ENCODE data around the gene IDH2. TPM values are rescaled to one million over a fixed set of nuclear protein-coding genes. Genes with fewer than 3 reads are reported as not detected.

The IDH2 gene
- total RNA-seq, 2 experiments from 2014 or later, result 91.2 to 93.0 TPM

DNA sequence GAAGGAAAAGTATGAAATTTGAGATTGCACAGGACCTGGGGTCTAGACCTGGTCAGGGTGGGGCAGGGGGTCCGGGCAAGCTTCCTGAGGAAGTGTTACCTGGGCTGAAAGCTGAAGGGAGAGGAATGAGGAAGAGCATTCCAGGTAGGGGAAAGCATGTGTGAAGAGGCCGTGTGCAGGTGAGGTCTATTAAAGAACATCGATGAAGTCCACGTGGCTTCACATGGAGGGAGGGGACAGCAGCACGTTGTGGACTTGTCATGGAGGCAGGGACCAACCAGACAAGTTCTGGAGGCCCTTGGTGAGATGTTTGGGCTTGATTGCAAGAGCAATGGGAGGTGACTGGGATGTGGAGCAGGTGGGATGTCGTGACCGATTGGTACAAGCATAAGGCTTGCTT is 47.1 kb downstream of the IDH2 start:
- ChIA-PET CTCF (interaction anchor here (1.1 to 2.0 kb wide), 2 partner anchors 16 to 25 kb away, joined by 3 to 8 read pairs; no protein-coding TSS in a partner anchor), POLR2A (interaction anchor here (0.6 kb wide), 1 partner anchor 302 kb away, joined by 9 read pairs; no protein-coding TSS in a partner anchor)

DNA sequence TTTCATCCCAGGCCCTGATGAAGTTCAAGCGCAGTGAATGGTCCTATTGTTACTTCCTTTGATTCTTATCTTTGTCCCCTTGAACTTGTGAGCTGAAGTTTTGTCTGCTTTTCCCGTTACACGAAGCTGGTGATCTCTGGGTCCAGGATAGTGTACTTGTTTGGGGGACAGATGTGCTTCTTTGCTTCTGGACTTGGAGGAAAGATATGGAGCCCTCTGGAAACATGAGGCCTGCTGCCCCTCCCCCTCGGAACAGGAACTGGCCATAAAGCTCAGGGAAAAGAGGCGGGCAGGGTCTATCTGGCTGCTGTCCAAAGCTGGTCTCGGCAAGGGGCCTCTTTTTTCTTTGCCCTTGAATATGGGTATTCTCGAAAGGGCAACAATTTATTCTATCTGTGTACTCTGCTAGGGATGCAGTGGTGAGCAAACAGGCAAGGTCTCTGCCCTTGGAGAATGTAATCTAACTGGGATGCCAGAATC is 47.6 kb downstream of the IDH2 start:
- ChIA-PET CTCF (interaction anchor here (1.1 kb wide), 1 partner anchor 25 kb away, joined by 3 read pairs; no protein-coding TSS in a partner anchor), POLR2A (no interaction called here)

DNA sequence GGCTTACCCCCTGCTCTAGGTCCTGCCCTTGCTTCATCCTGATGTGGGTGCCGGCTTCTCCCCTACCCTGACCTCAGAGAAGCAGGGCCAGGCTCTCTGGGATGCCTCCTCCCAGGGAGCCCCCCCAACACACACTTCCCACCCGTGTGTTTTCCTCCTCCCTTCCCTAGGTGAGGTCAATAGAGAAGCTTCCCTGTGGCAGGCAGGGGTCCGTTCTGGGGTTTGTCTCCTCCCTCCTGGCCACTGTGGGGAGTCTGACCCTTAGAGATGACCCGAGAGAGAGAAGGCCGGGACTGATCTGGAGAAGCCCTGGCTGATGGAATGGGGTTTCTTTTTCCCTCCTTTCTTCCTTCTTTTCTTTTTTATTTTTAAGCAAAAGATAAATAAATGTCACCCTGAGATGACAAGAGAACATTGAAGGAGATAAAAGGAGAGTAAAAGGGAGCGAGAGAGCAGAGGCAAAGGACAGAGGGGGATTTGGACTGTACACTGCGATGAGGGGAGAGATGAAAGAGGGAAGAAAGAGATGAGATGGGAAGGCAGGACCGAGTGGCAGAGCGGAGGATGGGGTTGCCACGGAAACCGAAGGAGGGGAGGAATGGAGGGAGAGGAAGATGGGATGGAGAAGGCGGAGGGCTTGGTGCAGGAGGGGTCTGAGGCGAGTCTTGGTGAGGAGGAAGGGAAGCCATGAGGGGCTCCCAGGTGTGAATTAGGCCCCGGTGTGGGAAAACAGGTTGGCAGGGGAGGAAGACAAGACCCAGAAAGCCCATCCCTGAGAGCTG is 48.4 kb downstream of the IDH2 start:
- POLR2A ChIA-PET, result no interaction called here

DNA sequence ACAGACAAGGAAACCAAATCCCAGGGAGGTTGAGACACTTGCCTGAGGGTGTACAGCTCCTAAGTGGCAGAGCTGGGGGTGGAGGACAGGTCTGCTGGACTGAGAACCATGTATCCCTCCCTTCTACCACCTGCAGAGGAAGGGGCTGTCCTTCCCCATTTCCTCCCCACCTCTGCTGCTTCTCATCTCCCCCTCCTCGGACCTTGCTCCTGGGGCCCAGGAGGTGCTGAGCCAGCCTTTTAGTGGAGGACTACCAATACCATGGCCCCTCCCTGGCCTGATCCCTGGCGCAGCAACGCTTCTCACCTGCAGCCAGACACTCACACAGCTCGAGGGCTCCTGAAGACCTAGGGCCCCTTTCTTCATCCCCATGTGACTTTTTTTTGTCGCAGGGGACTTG is 50.4 kb downstream of the IDH2 start:
- ChIA-PET CTCF (no interaction called here), POLR2A (no interaction called here)

More for the DNA sequence above, 48.4 kb downstream of the IDH2 start:
- CTCF ChIA-PET, result interaction anchor here (0.7 kb wide), 1 partner anchor 620 kb away, joined by 3 read pairs; no protein-coding TSS in a partner anchor

DNA sequence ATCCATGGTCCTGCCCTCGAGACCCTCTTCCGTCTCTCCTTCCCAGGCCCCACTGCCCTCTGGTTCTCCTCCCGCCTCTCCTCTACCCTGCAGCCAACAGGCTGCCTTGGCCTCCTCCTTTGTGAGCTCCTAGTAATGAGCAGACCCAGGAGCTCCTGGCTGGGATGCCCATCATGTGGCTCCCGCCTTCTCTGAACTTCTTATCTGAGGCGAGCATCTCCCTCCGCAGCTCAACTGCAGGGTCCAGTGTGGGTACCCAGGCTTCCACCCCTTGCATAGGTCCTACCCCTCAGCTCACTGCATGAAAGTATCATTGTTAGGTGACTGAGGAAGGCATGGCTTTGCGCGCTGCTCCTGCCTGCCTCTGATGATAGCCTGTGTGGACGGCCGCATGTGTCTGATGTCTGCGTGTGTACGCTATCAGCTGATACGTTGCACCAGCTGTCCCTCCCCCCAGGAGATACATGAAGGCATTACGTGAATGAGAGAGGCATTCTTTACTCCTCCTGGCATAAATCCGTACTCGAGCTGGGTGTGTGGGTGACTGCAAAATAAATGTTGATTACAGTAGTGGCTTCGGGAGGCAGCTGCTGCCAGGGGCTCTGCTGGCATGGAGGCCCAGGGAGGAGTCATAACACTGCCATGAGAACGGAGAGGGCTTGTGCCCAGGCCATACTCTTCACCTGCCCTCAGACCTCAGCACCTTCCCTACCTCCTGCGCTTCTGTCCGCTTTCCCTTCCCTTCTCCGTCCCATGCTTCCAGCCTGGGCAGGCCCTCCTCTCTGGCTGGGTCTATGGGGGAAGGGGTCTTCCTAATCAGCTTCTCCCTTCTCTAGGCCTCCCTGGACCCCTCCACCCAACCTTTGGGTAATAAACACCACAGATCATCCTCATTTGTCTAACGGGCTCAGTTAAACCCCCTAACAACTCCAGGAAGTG is 52.3 kb downstream of the IDH2 start:
- ChIA-PET POLR2A (no interaction called here), CTCF (interaction anchor here (0.6 to 1.2 kb wide), 2 partner anchors 9 to 129 kb away, joined by 3 read pairs; no protein-coding TSS in a partner anchor)

DNA sequence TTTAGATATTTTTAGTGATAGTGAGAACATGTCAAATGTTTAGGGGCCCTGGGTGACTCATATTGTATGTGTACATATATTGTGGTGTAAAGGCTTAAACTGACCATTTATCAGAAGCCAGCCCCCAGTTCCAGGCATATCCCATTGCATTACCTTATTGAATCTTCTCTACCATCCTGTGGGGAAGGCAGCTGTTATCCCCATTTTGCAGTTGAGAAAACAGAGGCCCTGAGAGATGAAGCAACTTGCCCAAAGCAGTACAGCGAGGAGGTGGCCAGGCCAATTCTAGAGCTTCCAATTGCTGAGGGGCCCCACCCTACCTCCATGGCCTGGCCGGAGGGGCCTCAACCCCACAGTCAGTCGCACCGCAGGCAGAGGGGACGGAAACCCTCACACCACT is 53.2 kb downstream of the IDH2 start:
- CTCF ChIA-PET, result interaction anchor here (1.2 kb wide), 1 partner anchor 10 kb away, joined by 3 read pairs; no protein-coding TSS in a partner anchor
- POLR2A ChIA-PET, result no interaction called here

DNA sequence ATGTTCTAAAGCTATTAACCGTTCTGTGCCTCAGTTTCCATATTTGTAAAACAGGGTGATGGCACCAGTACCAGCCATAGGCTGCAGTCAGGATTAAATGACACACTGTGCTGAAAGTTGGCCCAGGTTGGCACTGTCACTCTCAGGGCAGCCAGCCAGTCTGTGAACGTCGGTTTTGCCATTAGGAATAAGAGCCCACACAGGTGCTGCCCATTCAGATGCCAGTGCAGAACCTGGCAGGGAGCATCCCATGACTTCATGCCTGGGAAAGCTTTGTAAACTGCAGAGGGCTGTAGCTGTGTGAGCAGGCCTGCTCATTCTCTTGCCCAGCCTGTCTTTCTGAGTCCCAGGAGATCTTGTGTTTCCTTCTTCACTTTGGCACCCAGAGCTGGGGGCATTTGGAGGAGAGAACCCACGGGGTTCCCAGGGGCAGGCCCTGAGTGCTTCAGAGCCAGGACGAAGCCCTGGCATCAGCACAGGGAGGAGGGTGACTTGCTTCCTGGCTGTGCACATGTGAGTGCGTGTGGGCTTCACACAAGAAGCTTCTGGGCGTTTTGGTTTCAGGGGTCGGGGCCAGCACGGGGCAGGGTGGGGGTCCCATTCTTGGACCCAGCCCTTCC is 54.2 kb downstream of the IDH2 start:
- ChIA-PET POLR2A (no interaction called here), CTCF (interaction anchor here (0.6 kb wide), 1 partner anchor 276 kb away, joined by 5 read pairs; no protein-coding TSS in a partner anchor)

DNA sequence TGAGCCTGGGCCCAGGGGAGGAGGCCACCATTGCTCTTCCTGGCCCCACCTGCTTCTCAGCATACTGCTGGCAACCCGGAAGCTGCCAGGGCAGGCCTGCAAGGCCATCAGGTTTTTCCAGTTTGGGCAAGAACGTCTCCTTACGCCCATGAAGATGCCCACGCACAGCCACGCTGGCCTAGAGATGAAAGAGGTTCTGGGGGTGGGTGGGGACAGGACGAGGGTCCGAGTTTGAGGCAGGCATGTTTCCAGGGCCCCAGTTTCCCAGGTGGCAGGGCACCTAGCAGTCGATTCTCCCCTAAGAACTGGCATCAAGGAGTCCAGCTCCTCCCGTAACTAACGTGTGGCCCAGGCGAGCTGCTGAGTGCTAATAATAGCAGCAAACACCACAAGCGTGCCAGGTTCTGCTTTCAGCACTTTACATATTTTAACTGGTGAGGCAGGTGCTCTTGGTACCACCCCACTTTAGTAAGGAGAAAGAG is 55.3 kb downstream of the IDH2 start:
- ChIA-PET POLR2A (no interaction called here), CTCF (interaction anchor here (1.3 kb wide), 1 partner anchor 173 kb away, joined by 3 read pairs; no protein-coding TSS in a partner anchor)

DNA sequence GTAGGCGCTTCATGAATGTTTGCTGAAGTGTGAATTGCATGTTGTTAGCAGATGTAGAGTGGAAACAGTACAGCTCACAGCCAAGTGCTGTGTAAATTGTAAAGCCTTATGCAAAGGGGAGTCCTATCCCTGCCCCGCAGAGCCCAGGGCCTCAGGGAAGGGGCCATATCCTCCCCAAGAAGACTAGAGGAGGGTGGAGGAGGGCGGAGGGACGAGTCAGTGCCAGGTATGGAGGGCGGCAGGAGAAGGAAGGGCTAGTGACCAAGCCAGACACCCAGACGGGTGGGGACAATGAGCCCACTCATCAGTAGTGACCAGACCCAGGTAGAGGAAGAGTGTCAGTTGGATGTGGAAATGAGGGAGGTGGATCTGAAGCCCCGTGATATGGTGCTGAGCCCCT is 56.0 kb downstream of the IDH2 start:
- CTCF ChIA-PET, result interaction anchor here (1.3 kb wide), 1 partner anchor 172 kb away, joined by 3 read pairs; no protein-coding TSS in a partner anchor

DNA sequence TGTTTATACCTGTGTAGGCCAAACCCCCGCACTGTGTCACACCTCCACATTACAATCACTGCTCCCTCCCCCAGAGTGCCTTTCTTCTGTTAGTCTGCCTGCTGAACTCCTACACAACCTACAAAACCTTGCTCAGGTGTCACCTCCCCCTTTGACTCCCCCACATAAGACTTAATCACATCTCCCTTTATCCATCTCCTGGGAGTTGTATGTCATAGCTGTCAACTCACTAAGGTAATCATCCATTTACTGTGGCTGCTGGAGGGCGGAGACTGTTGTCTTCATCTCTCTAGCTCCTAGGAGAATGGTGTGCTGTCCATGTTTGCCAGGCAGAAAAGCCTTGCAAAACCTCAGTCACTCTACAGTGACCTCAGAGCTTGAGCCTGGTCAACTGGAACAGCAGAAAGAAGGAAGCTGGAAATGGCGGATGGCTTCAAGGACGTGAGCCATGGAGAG is 57.3 kb downstream of the IDH2 start:
- POLR2A ChIA-PET, result interaction anchor here (0.6 kb wide), 1 partner anchor 154 kb away, joined by 3 read pairs; no protein-coding TSS in a partner anchor
- CTCF ChIA-PET, result no interaction called here

More for the DNA sequence above, 56.0 kb downstream of the IDH2 start:
- POLR2A ChIA-PET, result no interaction called here

DNA sequence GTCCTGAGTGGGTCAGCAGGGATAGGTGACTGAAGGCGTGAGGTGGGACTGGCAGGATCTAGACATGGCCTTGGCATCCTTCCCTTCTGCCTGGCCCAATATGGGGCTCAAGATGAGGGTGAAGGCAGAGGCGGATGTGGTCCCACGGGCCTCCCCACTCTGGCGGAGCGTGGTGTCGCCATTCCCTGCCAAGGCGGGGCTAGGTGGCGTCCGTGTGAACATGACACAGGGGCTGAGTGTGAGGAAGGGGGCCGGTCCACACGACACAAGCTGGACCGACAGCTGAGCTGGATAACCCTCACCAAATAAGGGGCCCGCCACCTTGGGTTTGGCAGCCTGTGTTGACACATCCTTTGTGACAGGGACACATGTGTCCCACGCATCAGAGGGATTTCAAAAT is 58.1 kb downstream of the IDH2 start:
- CTCF ChIA-PET, result no interaction called here
- POLR2A ChIA-PET, result no interaction called here

DNA sequence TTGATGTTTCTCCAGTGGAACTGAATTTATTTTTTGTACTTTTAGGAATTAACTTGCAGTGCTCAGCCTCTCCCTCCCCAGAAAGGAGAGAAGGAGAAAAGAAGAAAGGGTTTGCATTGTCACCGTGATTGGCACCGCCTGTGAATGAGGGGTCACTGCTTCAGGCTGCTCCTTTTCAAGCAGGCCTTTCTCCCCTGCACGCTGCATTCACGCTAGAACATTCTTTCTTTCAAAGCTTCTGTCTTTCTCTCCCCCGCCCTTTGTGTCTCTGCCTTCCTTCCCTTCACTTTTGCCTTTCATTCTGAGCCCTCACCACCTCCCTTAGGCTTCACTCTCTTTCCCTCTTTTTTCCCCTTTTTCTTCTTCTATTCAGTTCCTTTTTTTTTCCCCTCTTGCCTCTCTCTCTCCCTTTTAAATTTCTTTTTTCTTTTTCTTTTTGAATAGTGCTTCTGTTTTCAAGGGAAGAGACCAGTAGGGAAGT is 58.7 kb downstream of the IDH2 start:
- ChIA-PET CTCF (no interaction called here), POLR2A (no interaction called here)

DNA sequence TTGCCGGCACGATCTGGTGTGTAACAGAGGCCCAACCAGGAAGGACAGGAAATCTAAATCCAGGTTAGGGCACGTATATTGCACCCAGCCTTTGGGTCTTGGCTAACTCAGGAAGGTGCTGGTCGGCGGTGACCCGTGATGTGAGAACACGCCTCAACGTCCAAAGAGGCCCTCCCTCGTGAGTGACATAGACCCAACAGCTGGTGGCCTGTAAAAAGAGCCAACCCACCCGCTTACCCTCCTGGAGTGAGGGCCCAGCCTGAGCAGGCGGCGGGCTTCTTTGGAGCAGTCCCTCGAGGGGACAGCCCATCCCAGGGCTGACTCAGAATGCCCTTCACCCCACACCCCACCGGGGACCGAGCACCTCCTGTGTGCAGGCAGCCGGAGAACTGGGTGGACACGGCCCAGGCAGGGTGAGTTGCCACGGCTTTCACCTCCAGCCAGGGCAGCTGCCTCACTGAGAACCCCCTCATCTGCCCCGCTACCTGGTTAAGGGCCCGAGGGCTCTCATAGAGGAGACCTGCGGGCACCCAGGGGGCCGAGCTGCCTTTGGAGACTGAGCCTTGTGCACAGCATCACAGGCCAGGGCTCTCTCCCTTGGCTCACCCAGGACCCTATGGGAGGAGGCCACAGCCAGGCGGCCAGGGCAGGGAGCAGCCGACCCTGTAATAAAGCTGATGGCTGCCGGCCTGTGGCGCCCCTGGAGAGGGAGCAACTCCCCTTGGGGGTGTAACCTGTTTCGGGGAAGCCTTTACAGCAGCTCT is 59.3 kb downstream of the IDH2 start:
- CTCF ChIA-PET, result no interaction called here
- POLR2A ChIA-PET, result no interaction called here

DNA sequence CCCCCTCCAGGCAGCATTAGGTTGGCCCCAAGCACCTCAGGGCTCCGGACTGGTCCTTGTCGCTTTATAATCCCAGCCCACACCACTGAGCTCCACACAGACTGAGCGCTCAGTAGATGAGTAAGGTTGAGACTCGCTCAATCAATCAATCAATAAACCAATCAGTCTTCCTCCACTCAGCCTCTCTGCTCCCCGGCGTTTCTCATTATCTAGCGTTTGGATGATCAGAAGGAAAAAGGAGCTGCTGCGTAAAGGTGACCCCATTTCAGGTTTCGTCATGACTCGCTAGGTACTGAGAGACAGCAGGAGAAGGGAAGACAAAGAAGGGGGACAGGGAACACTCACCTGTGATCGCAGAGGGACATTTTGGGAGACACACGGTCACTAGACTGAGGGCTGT is 59.9 kb downstream of the IDH2 start:
- ChIA-PET POLR2A (no interaction called here), CTCF (no interaction called here)

DNA sequence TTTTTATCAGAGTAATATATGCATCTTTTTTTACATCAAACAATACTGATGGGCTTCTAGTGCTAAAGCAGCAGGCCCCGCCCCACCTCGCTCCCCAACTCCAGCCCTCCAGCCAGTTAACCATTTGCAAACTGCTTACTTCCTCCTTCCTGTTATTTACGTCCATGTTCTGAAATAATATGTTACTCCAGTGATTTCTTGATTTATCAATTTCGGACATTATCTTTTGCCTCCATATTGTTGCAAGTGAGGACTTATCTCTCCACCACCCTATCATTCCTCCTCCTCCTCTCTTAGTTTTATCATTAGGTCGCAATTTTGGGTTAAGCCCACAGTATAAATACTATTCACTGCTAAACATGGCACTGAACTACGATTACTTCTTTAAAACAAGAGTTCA is 61.6 kb downstream of the IDH2 start:
- POLR2A ChIA-PET, result no interaction called here
- CTCF ChIA-PET, result no interaction called here

DNA sequence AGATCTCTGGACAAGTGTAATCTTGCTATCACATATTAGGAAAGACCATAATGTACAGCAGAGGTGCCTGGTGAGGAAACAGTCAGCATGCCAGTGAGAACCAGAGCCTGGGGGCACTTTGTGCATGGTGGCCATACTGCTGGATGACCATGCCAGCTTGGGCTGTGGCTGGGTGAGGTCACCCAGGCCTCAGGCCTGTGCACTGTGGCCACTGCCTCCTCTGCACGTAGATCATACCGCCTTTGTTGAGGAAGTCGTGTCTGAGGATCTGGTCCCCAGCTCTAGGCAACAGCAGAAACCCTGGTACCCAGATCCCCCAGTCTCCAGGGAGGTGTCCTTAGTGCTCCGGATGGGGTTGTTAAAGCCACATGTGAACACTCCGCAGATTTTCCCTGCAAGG is 62.3 kb downstream of the IDH2 start:
- ChIA-PET POLR2A (no interaction called here), CTCF (no interaction called here)

DNA sequence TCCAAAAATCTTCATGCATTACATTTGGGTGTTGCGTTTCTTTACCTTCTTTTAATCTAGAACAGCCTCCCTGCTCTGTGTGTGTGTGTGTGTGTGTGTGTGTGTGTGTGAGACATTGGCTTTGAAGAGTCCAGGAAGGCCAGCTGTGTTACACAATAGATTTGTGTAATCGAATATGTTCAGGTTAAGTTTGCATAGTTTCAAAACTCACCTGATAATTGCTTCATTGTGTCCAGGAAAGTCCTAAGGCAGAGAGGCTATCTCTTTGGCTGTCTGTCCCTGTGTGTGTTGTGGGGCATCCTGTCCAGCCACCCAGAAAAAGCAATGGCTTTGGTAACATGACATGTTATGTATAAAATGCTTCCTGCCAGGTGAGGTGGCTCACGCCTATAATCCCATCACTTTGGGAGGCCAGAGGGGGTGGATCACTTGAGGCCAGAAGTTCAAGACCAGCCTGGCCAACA is 63.6 kb downstream of the IDH2 start:
- ChIA-PET CTCF (no interaction called here), POLR2A (no interaction called here)

DNA sequence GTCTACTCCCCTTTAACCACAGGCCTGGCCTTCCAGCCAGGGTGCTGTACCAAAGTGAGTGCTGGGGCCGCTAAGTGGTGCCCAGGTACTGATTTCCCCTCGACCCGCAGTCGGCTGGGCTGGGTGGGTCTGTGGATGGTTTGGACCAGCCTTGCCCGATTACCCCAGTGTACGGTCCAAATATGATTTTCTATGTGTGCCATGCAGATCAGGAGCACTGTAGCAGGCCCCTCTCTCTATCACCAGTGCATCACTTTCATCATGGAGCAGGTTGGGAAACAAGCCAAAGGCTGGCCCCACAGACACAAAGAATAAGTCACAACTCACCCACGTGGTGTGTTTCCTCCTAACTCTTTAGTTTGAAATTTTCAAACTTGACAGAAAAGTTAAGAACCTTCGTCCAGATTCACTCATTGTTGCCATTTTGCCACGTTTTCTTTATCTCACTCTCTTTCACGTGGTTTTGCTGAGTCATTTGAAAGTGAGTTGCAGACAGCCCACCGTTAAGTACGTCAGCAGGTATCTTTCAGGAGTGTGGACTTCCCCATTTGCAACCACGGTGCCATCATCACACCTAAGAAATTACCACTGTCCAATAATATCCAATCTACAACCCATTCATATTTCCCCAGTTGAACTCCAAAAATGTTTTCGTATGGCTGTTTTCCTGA is 64.2 kb downstream of the IDH2 start:
- POLR2A ChIA-PET, result no interaction called here
- CTCF ChIA-PET, result no interaction called here

Measured in activated CD8-positive, alpha-beta memory T cell treated with anti-CD3 and anti-CD28 coated beads for 36 hours (primary cell).